ENCODE results near the gene BBOX1. TPM values are rescaled to one million over a fixed set of nuclear protein-coding genes. Genes with fewer than 3 reads are reported as not detected.

Gene BBOX1
- total and polyA plus RNA-seq, 2 donors (not counting 3 experiments of a cell fraction or from before 2014, with no cell fraction given): not detected

- Histone ChIP-seq H3K9me3 (replicated peaks; ENCODE audit: control insufficient read depth, insufficient read depth, low read length) (no peaks in the 10 kb centered on the region), H3K36me3 (ENCODE audit: control insufficient read depth in 2 of 2, extremely low read depth in 1 of 2, insufficient read depth in 2 of 2, low read length in 2 of 2) (no peaks in the 10 kb centered on the region), H3K9me1 (replicated peaks; ENCODE audit: control insufficient read depth, extremely low read depth, insufficient read depth, low read length) (no peaks in the 10 kb centered on the region), H2AFZ (ENCODE audit: low read depth, low read length) (no peak overlapping the region), H3K27ac (ENCODE audit: insufficient read depth, low read depth, low read length) (no peak overlapping the region), H3K4me2 (ENCODE audit: insufficient read depth, low read length) (no peak overlapping the region), H3K79me2 (ENCODE audit: control insufficient read depth, insufficient read depth, low read length) (no peaks in the 10 kb centered on the region), H3K9ac (replicated peaks; ENCODE audit: extremely low read depth, insufficient read depth, low read length) (no peak overlapping the region), H3K4me3 (replicated peaks in 1 of 3; ENCODE audit: insufficient read depth in 1 of 3, low read depth in 1 of 3, low read length in 3 of 3) (no peak overlapping the region), H3K4me1 (ENCODE audit: control insufficient read depth, extremely low read depth, insufficient read depth, low read length) (no peaks in the 10 kb centered on the region), H4K20me1 (replicated peaks; ENCODE audit: control insufficient read depth, extremely low read depth, insufficient read depth, low read length) (no peaks in the 10 kb centered on the region), H3K27me3 (ENCODE audit: control insufficient read depth in 2 of 2, insufficient read depth in 2 of 2, low read length in 2 of 2) (no peaks in the 10 kb centered on the region)
- no TSS peak for BruUV-seq (replicated peaks)
- DNase-seq (ENCODE audit: low read depth, low spot score) (no peak), FAIRE-seq (no peak)
- TF ChIP-seq CTCF (IDR thresholded peaks at IDR 0.05; ENCODE audit: extremely low read depth in 1 of 2, insufficient read depth in 1 of 2, low read depth in 1 of 2, low read length in 2 of 2): no peak
- no peak for TF ChIP-seq MYC (IDR thresholded peaks at IDR 0.05; ENCODE audit: low read depth, low read length)
- no peak for TF ChIP-seq POLR2AphosphoS5 (IDR thresholded peaks at IDR 0.05; ENCODE audit: insufficient read depth, low read depth, low read length)
- no peak for TF ChIP-seq MAX (IDR thresholded peaks at IDR 0.05; ENCODE audit: insufficient read depth, insufficient read length)
- no peak for TF ChIP-seq GATA2 (IDR thresholded peaks at IDR 0.05; ENCODE audit: insufficient read depth, insufficient read length, low read depth, low read length)
- no peak for TF ChIP-seq POLR2A (IDR thresholded peaks at IDR 0.05; ENCODE audit: low read depth, low read length)
- no peak for TF ChIP-seq JUN (IDR thresholded peaks at IDR 0.05; ENCODE audit: borderline replicate concordance, insufficient read depth, insufficient read length, low read depth)
- no peak for TF ChIP-seq EZH2 (IDR thresholded peaks at IDR 0.05; ENCODE audit: borderline replicate concordance, low read depth, low read length, severe bottlenecking)
- no peak for TF ChIP-seq FOS (IDR thresholded peaks at IDR 0.05; ENCODE audit: borderline replicate concordance, insufficient read depth, low read length)
- intact Hi-C loops (cut with micrococcal nuclease): no loop called here
- CTCF ChIA-PET: no interaction called here
- POLR2A ChIA-PET: no interaction called here
- dilution Hi-C loops (cut with MboI; ENCODE audit: extremely low pct_ligation_motif_present, low sequenced_read_pairs): no loop called here
Observed at GRCh38 chr11:27022659-27023251, 17.9 kb upstream of the BBOX1 start.
